PC-9 (cell line): ENCODE measurements around the gene AKAP12. TPM values are rescaled to one million over a fixed set of nuclear protein-coding genes. Genes with fewer than 3 reads are reported as not detected.

Experiments
- BruUV-seq: library from RNA; stranded (reverse); fragments of 400-500 nt; replicated peaks from 2 replicates; lab custom pipeline; 2021; lab: Mats Ljungman, UMichigan
- CTCF ChIA-PET: fragments of 300-600 bp; sonication (Branson Sonifier 250); formaldehyde crosslinking; loops from one replicate; lab custom pipeline; 2022; ENCODE audit warnings: antibody characterized with exemption; lab: Charles Lee
- POLR2A ChIA-PET: fragments of 300-600 bp; sonication (Branson Sonifier 250); formaldehyde crosslinking; loops from one replicate; lab custom pipeline; 2022; ENCODE audit warnings: antibody characterized with exemption; ENCODE audit not compliant: unreplicated experiment; lab: Charles Lee
- DNase-seq, 2 experiments: peaks; one replicate each; pipeline versions ENCODE4 v3.0.0 to v3.0.0-alpha.2; 2015 to 2022; ENCODE audit warnings: mixed read lengths in 1 of 2
- H2AFZ ChIP-seq: fragments of 200-600 bp; sonication (generic); 2 replicates; pipeline ENCODE4 v1.8.1; 2017; ENCODE audit warnings: antibody characterized with exemption
- H3F3A ChIP-seq: fragments of 200-600 bp; sonication (generic); 2 replicates; pipeline ENCODE4 v1.8.1; 2017; ENCODE audit warnings: antibody characterized with exemption, mild to moderate bottlenecking, low read depth; ENCODE audit not compliant: insufficient read depth
- H3K27ac ChIP-seq: fragments of 200-600 bp; sonication (generic); 2 replicates; pipeline ENCODE4 v1.6.1; 2016; ENCODE audit warnings: mixed run types
- H3K27me3 ChIP-seq: fragments of 200-600 bp; sonication (generic); 2 replicates; pipeline ENCODE4 v1.6.1; 2016; ENCODE audit warnings: low read depth, mixed run types; ENCODE audit not compliant: insufficient read depth
- H3K36me3 ChIP-seq: fragments of 200-600 bp; sonication (generic); 2 replicates; pipeline ENCODE4 v1.6.1; 2016; ENCODE audit warnings: low read depth, mixed run types
- H3K4me1 ChIP-seq: fragments of 200-600 bp; sonication (generic); replicated peaks from 2 replicates; pipeline ENCODE4 v1.6.1; 2016; ENCODE audit warnings: mixed run types; ENCODE audit not compliant: insufficient read depth
- H3K4me2 ChIP-seq: fragments of 200-600 bp; sonication (generic); 2 replicates; pipeline ENCODE4 v1.6.1; 2017; ENCODE audit warnings: mixed run types
- H3K4me3 ChIP-seq: fragments of 200-600 bp; sonication (generic); 2 replicates; pipeline ENCODE4 v1.6.1; 2016; ENCODE audit warnings: mixed run types
- H3K79me2 ChIP-seq: fragments of 200-600 bp; sonication (generic); 2 replicates; pipeline ENCODE4 v1.6.1; 2017; ENCODE audit warnings: low read depth, mixed run types
- H3K9me2 ChIP-seq: fragments of 200-600 bp; sonication (generic); 2 replicates; pipeline ENCODE4 v1.8.1; 2017; ENCODE audit warnings: mild to moderate bottlenecking; ENCODE audit not compliant: insufficient read depth
- H3K9me3 ChIP-seq: fragments of 200-600 bp; sonication (generic); 2 replicates; pipeline ENCODE4 v1.8.1; 2016; ENCODE audit warnings: low read depth; ENCODE audit not compliant: insufficient read depth
- H4K20me1 ChIP-seq: fragments of 200-600 bp; sonication (generic); 2 replicates; pipeline ENCODE4 v1.8.1; 2017; ENCODE audit not compliant: insufficient read depth
- EZH2 ChIP-seq: fragments of 200-600 bp; sonication (generic); IDR thresholded peaks from 2 replicates; pipeline ENCODE4 v1.8.0; 2017; ENCODE audit warnings: antibody characterized with exemption, low read depth
- intact Hi-C: fragments of 100-400 bp; cut with micrococcal nuclease; formaldehyde crosslinking; loops from one replicate; pipeline ENCODE4 v1.10.0; 2022; ENCODE audit not compliant: unreplicated experiment
- total RNA-seq: library from RNA; stranded (reverse); gene quantifications from 2 replicates; pipeline ENCODE4 v1.2.3, GENCODE V29; 2021
- TF ChIP-seq, protein P1 (sequence below): fragments of 200-600 bp; sonication (generic); conservative IDR thresholded peaks from 2 replicates; pipeline ENCODE4 v1.6.1; 2017; ENCODE audit warnings: mixed run types, antibody characterized with exemption, mild to moderate bottlenecking, moderate library complexity

AKAP12 gene
- total RNA-seq, 1 experiment from 2014 or later, result 12.6 TPM

DNA sequence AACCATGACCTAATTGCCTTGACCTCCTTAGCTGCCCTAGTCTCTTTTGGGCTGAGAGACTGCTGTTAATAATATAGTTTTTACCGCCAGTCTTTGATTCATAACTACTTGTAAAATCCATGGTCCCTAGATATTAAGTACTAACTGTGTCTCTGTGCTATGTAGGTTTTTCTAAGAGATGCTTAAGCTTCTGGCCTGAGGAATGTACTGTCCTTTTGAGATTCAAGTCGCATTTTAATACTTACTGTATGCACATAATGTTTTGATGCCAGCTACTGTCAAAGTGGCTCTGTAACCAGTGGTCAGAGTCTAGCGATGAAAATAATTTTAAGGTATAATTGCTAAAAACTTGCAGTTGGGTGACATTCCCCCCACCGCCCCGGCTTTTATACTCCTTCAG is 2.1 kb downstream of the AKAP12 start:
- no peaks in the 10 kb centered on the region for H3K36me3 ChIP-seq
- H3F3A ChIP-seq, result peaks cover 11% of the 10 kb centered on the region; the same call in 1 of the 2 replicates
- TF ChIP-seq, protein P1, sequence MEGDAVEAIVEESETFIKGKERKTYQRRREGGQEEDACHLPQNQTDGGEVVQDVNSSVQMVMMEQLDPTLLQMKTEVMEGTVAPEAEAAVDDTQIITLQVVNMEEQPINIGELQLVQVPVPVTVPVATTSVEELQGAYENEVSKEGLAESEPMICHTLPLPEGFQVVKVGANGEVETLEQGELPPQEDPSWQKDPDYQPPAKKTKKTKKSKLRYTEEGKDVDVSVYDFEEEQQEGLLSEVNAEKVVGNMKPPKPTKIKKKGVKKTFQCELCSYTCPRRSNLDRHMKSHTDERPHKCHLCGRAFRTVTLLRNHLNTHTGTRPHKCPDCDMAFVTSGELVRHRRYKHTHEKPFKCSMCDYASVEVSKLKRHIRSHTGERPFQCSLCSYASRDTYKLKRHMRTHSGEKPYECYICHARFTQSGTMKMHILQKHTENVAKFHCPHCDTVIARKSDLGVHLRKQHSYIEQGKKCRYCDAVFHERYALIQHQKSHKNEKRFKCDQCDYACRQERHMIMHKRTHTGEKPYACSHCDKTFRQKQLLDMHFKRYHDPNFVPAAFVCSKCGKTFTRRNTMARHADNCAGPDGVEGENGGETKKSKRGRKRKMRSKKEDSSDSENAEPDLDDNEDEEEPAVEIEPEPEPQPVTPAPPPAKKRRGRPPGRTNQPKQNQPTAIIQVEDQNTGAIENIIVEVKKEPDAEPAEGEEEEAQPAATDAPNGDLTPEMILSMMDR, result no peak
- no peak for TF ChIP-seq EZH2
- intact Hi-C loops, result loop anchor here (10.0 kb wide), 1 partner anchor 83 kb away; no protein-coding TSS in a partner anchor
- DNase-seq, result no peak
- no peaks in the 10 kb centered on the region for H3K27me3 ChIP-seq
- POLR2A ChIA-PET, result no interaction called here
- CTCF ChIA-PET, result no interaction called here
- peaks cover 46% of the 10 kb centered on the region for H3K79me2 ChIP-seq
- 0 out of 2 replicates have a peak, but pooled peaks cover 5% of the 10 kb centered on the region for H4K20me1 ChIP-seq
- BruUV-seq, result no TSS peak
- peaks cover 22% of the 10 kb centered on the region for H3K4me1 ChIP-seq
- no peak overlapping the region for H3K27ac ChIP-seq
- no peaks in the 10 kb centered on the region for H3K9me2 ChIP-seq
- peak overlapping the region; percentile 97; the same call in 1 of the 2 replicates for H3K4me3 ChIP-seq
- H3K9me3 ChIP-seq, result no peaks in the 10 kb centered on the region
- H2AFZ ChIP-seq, result 0 out of 2 replicates have a peak overlapping the region, but pooled peaks have one; percentile 86
- H3K4me2 ChIP-seq, result peak overlapping the region; percentile 81

DNA sequence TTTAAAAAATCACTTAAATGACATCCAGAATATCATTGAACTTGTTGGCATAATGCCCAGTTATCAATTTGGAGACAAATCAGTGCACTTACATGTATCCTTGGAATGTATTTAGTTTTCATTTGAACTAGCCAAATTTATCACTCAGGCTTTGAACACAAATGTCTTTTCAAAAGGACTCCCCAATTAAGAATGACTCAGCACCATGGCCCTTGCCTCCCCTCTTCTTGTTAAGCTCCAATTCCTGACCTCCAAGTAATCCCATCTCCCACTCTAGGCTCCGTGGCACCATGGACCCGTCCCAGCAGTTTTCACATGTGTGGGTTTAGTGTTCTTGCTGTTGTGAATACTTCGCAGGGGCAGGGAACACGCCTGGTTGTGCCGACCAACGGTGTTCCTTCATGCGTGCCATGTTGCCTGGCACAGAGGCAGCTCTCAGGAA is 2.7 kb downstream of the AKAP12 start:
- Histone ChIP-seq H3K4me2 (peak overlapping the region; percentile 81), H3K79me2 (peaks cover 46% of the 10 kb centered on the region), H3K27ac (no peak overlapping the region), H3F3A (peaks cover 11% of the 10 kb centered on the region; the same call in 1 of the 2 replicates), H3K4me1 (peaks cover 22% of the 10 kb centered on the region), H3K4me3 (peak overlapping the region; percentile 97; the same call in 1 of the 2 replicates), H2AFZ (no peak overlapping the region), H4K20me1 (0 out of 2 replicates have a peak, but pooled peaks cover 5% of the 10 kb centered on the region), H3K27me3 (no peaks in the 10 kb centered on the region), H3K36me3 (no peaks in the 10 kb centered on the region), H3K9me2 (no peaks in the 10 kb centered on the region), H3K9me3 (no peaks in the 10 kb centered on the region)
- ChIA-PET POLR2A (no interaction called here), CTCF (no interaction called here)
- no TSS peak for BruUV-seq
- TF ChIP-seq, protein P1, result no peak
- no peak for TF ChIP-seq EZH2
- DNase-seq, result no peak
- intact Hi-C loops, result loop anchor here (10.0 kb wide), 1 partner anchor 82 kb away; no protein-coding TSS in a partner anchor

DNA sequence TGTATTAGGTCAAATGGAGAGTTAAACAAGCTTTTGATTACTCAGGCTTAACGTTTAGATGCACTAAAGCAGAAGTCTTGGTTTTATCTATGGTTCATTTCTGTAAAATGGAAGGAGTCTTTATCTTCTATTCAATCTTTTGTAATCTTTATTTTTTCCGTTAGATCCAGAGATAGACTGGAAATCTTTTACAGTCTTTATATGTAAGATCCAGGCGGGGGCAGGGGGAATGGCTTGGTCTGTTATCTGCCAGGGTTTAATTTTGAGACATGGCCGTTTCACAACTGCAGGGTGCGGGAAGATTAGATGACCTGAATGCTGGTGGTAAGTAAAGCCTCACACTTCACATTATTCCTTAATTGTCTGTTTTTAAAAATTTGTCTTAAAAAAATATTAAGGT is 3.7 kb downstream of the AKAP12 start:
- Histone ChIP-seq H3K36me3 (no peaks in the 10 kb centered on the region), H3K27ac (no peak overlapping the region), H3K9me3 (no peaks in the 10 kb centered on the region), H3K4me2 (peak overlapping the region; percentile 81; the same call in 1 of the 2 replicates), H3K4me3 (no peak overlapping the region), H4K20me1 (0 out of 2 replicates have a peak, but pooled peaks cover 5% of the 10 kb centered on the region), H3K27me3 (no peaks in the 10 kb centered on the region), H3K79me2 (peaks cover 46% of the 10 kb centered on the region), H3K4me1 (peaks cover 22% of the 10 kb centered on the region), H3K9me2 (no peaks in the 10 kb centered on the region), H3F3A (peaks cover 11% of the 10 kb centered on the region; the same call in 1 of the 2 replicates), H2AFZ (no peak overlapping the region)
- intact Hi-C loops, result loop anchor here (10.0 kb wide), 1 partner anchor 81 kb away; no protein-coding TSS in a partner anchor
- no TSS peak for BruUV-seq
- POLR2A ChIA-PET, result no interaction called here
- CTCF ChIA-PET, result no interaction called here
- no peak for TF ChIP-seq EZH2
- TF ChIP-seq, protein P1, result no peak
- DNase-seq, result no peak
